Measurements from ENCODE around the gene MAST4. TPM values are rescaled to one million over a fixed set of nuclear protein-coding genes. Genes with fewer than 3 reads are reported as not detected.

MAST4 gene
- total RNA-seq, 1 experiment from 2014 or later, result 10.9 TPM

- Mint-ChIP-seq H3K4me1 (ENCODE audit: low read depth, unreplicated experiment) (peaks cover 34% of the 10 kb centered on the region), H3K9me3 (ENCODE audit: low read depth, unreplicated experiment) (no peaks in the 10 kb centered on the region), H3K4me3 (ENCODE audit: low read depth, unreplicated experiment) (no peak overlapping the region), H3K27me3 (ENCODE audit: unreplicated experiment) (no peaks in the 10 kb centered on the region), H3K27ac (ENCODE audit: unreplicated experiment) (no peak overlapping the region), H3K36me3 (ENCODE audit: insufficient read depth, unreplicated experiment) (peaks cover 15% of the 10 kb centered on the region)
- intact Hi-C loops (cut with micrococcal nuclease; ENCODE audit: unreplicated experiment), result no loop called here
- CTCF ChIA-PET, result no interaction called here
- DNase-seq, result no peak
- no peak for TF ChIP-seq CTCF (IDR thresholded peaks at IDR 0.05; ENCODE audit: unreplicated experiment)
- BruUV-seq (replicated peaks), result no TSS peak
Observed at GRCh38 chr5:67009028-67009427, 412.8 kb downstream of the MAST4 start.

GRCh38 chr5:67010684-67011409 is 414.7 kb downstream of the MAST4 start:
- Mint-ChIP-seq H3K27ac (ENCODE audit: unreplicated experiment) (peak overlapping the region; percentile 43), H3K4me1 (ENCODE audit: low read depth, unreplicated experiment) (peaks cover 48% of the 10 kb centered on the region)

GRCh38 chr5:67011422-67011821 is 415.2 kb downstream of the MAST4 start:
- CTCF ChIA-PET, result no interaction called here
- intact Hi-C loops (cut with micrococcal nuclease; ENCODE audit: unreplicated experiment), result loop anchor here (5.0 kb wide), 1 partner anchor 76 kb away; no protein-coding TSS in a partner anchor
- Mint-ChIP-seq H3K4me3 (ENCODE audit: low read depth, unreplicated experiment) (no peak overlapping the region), H3K9me3 (ENCODE audit: low read depth, unreplicated experiment) (no peaks in the 10 kb centered on the region), H3K36me3 (ENCODE audit: insufficient read depth, unreplicated experiment) (no peaks in the 10 kb centered on the region), H3K27ac (ENCODE audit: unreplicated experiment) (peak overlapping the region; percentile 43), H3K4me1 (ENCODE audit: low read depth, unreplicated experiment) (peaks cover 49% of the 10 kb centered on the region), H3K27me3 (ENCODE audit: unreplicated experiment) (no peaks in the 10 kb centered on the region)
- TF ChIP-seq CTCF (IDR thresholded peaks at IDR 0.05; ENCODE audit: unreplicated experiment), result no peak
- no TSS peak for BruUV-seq (replicated peaks)
- DNase-seq, result no peak

More at GRCh38 chr5:67010684-67011409, 414.7 kb downstream of the MAST4 start:
- Mint-ChIP-seq H3K4me3 (ENCODE audit: low read depth, unreplicated experiment) (no peak overlapping the region), H3K27me3 (ENCODE audit: unreplicated experiment) (no peaks in the 10 kb centered on the region), H3K9me3 (ENCODE audit: low read depth, unreplicated experiment) (no peaks in the 10 kb centered on the region), H3K36me3 (ENCODE audit: insufficient read depth, unreplicated experiment) (no peaks in the 10 kb centered on the region)
- BruUV-seq (replicated peaks), result no TSS peak
- TF ChIP-seq CTCF (IDR thresholded peaks at IDR 0.05; ENCODE audit: unreplicated experiment), result no peak
- DNase-seq, result no peak
- CTCF ChIA-PET, result no interaction called here
- intact Hi-C loops (cut with micrococcal nuclease; ENCODE audit: unreplicated experiment), result loop anchor here (5.0 kb wide), 1 partner anchor 76 kb away; no protein-coding TSS in a partner anchor

- Mint-ChIP-seq H3K4me3 (ENCODE audit: low read depth, unreplicated experiment) (no peak overlapping the region), H3K9me3 (ENCODE audit: low read depth, unreplicated experiment) (no peaks in the 10 kb centered on the region), H3K4me1 (ENCODE audit: low read depth, unreplicated experiment) (peaks cover 49% of the 10 kb centered on the region), H3K27ac (ENCODE audit: unreplicated experiment) (no peak overlapping the region), H3K27me3 (ENCODE audit: unreplicated experiment) (no peaks in the 10 kb centered on the region), H3K36me3 (ENCODE audit: insufficient read depth, unreplicated experiment) (no peaks in the 10 kb centered on the region)
- CTCF ChIA-PET, result no interaction called here
- no peak for DNase-seq
- no TSS peak for BruUV-seq (replicated peaks)
- intact Hi-C loops (cut with micrococcal nuclease; ENCODE audit: unreplicated experiment), result loop anchor here (5.0 kb wide), 1 partner anchor 75 kb away; no protein-coding TSS in a partner anchor
- no peak for TF ChIP-seq CTCF (IDR thresholded peaks at IDR 0.05; ENCODE audit: unreplicated experiment)
Observed at GRCh38 chr5:67012171-67012570, 416.0 kb downstream of the MAST4 start.
